Fibroblast of skin of abdomen (primary cell): Measurements from ENCODE around the gene CDSN. TPM values are rescaled to one million over a fixed set of nuclear protein-coding genes. Genes with fewer than 3 reads are reported as not detected.
"Not testable (repeated sequence)": the region's sequence is repeated elsewhere in the genome, so short reads cannot be mapped to it uniquely, and the experiment has no call there.

Source experiments
- DNase-seq: peaks from one replicate; pipeline ENCODE4 v3.0.0-alpha.2; 2013
- polyA plus RNA-seq, 2 experiments: library from polyadenylated mRNA; unstranded; fragments of 120-200 nt; gene quantifications; one replicate each; pipeline ENCODE4 v1.2.1, GENCODE V29; 2013; ENCODE audit not compliant: insufficient read length in 2 of 2

Gene CDSN, protein sequence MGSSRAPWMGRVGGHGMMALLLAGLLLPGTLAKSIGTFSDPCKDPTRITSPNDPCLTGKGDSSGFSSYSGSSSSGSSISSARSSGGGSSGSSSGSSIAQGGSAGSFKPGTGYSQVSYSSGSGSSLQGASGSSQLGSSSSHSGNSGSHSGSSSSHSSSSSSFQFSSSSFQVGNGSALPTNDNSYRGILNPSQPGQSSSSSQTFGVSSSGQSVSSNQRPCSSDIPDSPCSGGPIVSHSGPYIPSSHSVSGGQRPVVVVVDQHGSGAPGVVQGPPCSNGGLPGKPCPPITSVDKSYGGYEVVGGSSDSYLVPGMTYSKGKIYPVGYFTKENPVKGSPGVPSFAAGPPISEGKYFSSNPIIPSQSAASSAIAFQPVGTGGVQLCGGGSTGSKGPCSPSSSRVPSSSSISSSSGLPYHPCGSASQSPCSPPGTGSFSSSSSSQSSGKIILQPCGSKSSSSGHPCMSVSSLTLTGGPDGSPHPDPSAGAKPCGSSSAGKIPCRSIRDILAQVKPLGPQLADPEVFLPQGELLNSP
- polyA plus RNA-seq (2013, experiment 1 of 2; ENCODE audit: insufficient read length) = not detected
- polyA plus RNA-seq (2013, experiment 2 of 2; ENCODE audit: insufficient read length) = not detected

DNA sequence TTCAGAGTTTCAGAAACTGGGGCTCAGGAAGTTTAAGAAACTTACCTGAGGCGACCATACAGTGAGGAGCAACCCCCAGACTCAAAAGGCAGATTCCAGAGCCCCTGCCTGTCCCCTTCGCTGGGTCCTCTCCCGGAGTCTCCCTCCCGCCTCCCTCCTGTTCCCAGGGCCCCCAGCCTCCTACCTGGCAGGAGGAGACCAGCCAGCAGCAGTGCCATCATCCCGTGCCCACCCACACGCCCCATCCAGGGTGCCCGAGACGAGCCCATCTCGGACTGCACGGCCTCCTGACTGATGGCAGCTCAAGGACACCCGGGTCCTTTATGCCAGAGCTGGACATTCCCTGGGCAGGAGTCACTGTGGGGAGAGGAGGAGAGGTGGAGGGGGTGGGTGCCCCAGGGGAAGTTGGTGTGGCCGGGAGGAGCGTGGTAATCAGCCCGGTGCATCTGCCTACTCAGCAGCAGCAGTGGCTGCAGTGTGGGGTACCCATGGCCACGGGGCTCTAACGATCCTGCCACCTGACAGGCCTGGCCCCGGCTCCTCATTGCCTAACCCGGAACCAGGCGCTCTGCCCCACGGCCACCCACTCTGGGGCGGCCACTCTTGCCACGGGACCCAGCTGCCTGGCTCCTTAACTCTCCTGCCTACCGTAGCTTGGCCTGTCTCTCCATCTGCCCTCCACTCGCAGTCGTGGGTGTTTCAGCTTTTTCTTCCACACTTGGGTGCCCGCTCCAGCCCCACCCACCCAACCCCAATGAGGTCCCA lies at the start of gene CDSN:
TSS of gene CDSN (minus strand) at position 296 of the 765 bp plus-strand sequence. CDS start at position 269, 27 bp downstream.
- DNase-seq = no peak

DNA sequence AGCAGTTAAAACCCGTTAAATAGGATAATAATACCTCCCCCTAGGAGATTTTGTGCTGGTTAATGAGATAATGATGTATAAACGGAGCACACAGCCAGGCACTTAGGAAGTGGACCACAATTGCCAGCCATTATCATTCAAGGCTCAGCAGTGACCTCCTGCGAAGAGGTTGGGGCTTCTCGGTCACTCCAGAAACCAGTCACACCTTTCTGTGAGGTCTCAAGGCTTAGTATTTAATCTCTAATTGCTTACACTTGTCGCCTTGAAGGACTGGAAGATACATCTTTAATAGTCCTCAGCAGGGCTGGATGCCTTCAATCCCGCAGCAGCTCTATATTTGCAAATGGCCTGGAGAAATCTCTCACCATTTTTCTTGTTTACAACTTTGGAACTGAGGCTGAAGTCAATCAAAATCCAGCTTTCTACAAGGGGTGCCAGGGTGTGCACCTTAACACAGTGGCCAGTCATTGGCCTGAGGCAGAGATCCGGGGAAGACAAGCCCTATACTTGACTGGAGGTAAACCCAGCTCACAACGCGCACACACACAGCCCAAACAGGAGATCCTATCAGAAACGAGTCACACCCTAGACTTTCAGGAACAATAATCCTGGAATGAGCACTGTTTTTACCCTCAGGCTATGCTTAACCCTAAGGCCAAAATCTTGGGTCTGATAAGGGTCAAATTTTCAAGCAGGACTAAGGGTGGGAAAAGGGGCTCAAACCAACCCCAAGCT lies 49.0 kb upstream of the CDSN start:
- DNase-seq = no peak

DNA sequence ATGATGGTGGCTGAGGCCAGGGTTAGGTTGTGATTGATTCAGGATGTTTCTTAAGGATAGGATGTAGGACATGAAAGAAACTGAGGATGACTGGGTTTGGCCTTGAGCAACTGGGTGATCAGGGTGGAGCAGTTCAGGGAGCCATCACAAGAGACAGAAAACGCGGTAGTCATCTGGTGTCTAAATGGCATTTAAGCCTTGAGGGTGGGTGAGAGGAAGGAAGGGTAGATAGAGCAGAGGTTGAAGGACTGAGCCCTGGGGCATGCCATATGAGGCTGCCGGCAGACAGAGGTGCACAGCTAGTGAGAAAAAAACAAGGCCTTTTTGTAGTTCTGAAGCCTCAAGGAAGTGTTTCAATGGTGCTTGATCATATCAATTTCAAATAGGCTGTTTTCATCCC lies 48.4 kb upstream of the CDSN start:
- no peak for DNase-seq

DNA sequence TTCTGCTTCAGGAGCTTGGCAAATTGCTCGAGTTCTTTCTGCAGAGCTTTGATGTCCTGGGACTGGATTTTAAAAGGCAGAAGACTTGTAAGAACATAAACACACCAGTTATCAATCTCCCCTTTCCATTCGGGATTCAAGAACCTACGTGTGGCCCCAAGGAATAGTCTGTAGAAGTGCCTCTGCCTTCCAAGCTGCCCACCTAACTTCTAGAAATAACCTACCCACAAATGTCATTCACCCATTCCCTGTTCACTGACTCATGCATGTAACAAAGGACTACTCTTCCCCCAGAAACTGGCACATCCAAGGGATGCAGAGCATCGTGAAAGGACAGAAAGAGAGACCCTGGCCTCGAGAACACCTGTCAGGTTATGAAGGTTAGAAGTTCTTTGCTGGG lies 45.7 kb upstream of the CDSN start:
- DNase-seq = no peak

DNA sequence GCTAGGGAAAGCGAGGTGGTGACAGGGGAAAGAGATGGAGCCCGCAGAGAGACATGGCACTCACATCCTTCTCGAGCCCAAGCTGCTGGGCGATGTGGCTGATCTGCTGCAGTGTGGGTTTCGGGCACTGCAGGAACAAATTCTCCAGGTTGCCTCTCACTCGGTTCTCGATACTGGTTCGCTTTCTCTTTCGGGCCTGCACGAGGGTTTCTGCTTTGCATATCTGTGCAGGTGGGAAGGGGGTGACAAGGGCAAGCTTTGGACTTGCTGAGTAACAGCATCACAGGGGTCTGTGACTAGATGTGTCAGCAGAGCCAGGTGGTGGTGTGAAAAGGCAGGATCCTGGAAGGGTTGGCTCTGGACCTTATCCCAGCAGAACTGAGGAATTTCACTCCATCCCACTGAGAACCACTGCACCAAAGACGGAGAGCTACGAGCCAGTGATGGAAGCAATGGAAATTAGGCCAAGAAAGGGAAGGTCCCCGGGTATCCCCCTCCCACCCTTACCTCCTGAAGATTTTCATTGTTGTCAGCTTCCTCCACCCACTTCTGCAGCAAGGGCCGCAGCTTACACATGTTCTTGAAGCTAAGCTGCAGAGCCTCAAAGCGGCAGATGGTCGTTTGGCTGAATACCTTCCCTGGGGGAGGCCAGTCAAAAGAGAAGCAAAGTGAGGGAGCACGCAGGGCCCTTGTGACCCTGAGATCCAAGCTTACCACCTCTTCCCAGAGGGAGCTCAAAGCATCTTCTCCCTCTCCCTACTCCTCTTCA lies 45.0 kb upstream of the CDSN start:
- DNase-seq = not testable (repeated sequence)

DNA sequence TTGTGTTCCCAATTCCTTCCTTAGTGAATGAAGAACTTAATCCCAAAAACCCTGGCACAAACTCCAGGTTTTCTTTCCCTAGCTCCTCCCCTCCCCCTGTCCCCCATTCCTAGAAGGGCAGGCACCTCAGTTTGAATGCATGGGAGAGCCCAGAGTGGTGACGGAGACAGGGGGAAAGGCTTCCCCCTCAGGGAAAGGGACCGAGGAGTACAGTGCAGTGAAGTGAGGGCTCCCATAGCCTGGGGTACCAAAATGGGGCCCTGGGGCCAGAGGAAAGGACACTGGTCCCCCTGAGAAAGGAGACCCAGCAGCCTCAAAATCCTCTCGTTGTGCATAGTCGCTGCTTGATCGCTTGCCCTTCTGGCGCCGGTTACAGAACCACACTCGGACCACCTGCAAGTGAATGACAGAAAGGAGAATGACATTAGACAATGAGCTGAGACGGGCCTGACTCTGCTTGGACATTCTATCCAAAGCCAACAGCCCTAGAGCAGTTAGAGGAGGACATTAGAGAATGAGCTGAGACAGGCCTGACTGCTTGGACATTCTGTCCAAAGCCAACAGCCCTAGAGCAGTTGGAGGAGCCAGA lies 44.3 kb upstream of the CDSN start:
- DNase-seq = not testable (repeated sequence)

DNA sequence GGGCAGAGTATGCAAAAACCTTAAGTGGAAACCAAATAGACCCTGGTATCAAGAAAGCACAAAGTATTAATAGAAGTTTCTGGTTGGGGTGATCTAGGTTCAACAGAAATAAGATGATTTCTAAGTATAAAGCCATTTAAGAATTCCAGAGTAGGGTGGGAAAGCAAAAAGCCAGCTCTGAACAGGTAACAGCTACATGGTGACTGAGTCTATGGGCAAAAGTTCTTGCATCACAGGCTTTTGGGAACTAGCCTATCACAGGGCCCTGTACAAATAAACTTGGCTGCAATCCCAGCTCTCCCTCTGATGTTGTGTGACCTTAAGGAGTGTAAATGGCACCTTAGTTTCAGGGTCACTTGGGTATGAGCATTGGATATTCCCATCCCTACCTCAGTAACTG lies 43.7 kb upstream of the CDSN start:
- DNase-seq = no peak

DNA sequence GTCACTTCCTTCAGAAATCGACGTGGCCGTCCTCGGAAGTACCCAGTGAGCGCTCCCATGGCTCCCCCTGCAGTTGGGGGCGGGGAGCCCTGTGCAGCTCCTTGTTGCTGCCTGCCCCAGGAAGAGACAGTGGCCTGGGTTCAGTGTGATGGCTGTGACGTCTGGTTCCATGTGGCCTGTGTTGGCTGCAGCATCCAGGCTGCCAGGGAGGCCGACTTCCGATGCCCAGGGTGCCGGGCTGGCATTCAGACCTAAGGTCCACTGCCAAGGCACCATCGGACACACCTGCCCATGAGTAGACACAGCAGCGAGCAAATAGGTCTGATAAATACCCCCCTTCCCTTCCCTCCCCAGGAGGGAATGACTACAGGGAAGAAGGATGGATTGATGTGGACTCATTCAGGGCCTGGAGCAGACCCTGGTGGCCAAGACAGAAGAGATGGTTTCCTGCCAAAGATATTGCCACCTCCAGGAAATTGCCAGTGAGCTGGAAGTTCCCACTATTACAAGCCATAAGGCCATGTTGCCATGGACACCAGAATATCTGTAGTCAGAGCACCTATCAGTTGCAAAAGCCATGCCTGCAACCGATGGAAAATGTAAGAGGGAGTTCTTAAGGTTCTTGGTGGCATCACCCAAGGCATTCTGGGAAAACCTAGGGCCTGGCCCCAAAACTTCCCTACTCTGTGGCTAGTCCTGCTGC lies 42.4 kb upstream of the CDSN start:
- DNase-seq = no peak

DNA sequence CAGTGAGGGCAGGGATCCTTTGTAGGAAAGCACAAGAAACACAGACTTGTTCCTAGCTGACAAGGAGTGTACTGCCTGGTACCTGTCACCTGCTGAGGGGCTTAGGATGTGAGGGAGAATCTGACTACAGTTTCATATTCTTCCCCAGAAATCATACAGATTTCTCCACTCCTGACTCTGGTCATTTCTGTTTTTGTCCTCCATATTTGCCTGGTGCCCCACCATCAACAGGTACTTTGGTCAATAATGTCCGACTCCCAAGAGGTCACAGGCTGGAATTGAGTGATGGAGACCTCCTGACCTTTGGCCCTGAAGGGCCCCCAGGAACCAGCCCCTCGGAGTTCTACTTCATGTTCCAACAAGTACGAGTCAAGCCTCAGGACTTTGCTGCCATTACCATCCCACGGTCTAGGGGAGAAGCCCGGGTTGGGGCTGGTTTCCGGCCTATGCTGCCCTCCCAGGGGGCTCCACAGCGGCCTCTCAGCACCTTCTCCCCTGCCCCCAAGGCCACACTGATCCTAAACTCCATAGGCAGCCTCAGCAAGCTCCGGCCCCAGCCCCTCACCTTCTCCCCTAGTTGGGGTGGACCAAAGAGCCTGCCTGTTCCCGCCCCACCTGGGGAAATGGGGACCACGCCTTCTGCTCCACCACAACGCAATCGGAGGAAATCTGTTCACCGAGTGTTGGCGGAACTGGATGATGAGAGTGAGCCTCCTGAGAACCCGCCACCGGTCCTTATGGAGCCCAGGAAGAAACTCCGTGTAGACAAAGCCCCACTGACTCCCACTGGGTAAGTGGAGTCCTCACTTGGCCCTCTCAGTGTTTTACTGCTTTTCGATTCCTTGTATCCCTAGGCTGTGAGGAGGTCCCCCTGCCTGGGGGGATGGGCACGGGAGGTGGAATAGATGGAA lies 41.2 kb upstream of the CDSN start:
- no peak for DNase-seq

DNA sequence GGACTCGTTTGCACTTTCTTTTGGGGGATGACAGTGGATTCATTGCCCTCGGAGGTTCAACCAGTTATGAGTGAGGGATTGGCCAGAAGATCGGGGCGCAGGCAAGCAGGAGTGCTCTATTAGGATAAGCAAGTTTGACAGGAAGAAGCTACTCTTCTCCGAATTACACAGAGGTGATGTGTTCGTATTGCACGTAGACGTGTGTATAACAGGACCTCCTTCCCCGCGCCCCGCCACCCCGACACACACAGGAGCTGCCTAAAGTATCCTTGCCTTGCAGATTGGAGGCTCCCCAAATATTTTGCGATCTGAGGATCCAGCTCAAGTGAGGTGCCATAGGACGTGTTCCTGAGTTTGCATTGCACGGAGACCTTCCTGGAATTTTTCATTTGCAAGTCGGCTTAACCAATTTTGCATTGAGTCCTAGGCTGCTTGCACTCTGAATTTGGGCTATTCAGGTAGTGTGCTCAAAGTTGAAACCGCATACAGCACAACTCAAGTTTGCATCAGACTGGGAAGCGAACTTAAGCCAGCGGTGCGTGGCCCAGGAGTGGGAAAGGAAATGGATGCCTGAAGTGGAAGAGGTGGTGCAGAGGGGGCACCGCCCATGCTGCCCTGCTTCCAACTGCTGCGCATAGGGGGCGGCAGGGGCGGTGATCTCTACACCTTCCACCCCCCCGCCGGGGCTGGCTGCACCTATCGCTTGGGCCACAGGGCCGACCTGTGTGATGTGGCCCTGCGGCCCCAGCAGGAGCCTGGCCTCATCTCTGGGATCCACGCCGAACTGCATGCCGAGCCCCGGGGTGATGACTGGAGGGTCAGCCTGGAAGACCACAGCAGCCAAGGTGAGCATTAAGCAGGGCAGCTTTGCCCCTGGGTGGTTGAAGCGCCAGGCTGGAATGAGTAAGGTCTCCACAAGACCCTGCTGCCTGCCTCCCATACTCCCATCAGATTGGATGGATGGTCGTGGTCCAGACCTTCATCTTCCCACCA lies 38.9 kb upstream of the CDSN start:
- no peak for DNase-seq

DNA sequence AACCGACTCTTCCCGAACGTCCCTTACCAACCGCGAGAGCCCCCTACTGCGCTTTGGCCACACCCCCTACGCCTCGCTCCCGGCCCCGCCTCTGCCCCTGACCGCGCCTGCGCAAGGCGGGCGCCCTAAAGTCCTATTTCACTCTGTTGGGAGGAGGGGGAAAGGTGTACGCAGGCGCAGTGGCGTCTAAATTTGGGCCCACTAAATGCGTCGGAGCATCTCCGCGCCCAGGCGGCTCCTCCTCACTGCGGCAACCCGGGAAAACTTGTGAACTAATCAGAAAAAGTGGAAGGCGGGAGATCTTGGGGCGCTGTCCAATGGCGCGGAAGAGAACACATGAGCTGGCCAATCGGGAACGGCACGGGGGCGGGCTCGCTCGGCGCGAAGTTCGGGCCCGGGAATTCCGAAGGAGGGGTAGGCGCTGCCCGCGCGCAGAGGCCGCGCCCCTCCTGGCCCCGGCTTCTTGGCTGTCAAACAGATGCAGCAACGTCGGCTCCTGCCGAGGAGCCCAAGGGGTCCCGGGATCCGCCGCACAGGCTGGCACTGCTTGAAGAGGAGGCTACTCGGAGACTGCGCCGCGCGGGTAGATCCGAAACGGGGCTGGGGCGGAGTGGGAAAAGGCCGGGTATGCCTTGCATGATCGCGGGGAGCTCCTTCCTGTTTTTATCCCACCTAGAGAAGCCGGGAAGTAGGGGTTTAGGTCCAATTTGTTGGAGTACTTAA lies 38.1 kb upstream of the CDSN start, which contains the start of gene TCF19:
TSS of gene TCF19 (plus strand) at position 450 of the 723 bp plus-strand sequence. CDS start 881 bp downstream, outside the sequence.
- peak; percentile 99 for DNase-seq

DNA sequence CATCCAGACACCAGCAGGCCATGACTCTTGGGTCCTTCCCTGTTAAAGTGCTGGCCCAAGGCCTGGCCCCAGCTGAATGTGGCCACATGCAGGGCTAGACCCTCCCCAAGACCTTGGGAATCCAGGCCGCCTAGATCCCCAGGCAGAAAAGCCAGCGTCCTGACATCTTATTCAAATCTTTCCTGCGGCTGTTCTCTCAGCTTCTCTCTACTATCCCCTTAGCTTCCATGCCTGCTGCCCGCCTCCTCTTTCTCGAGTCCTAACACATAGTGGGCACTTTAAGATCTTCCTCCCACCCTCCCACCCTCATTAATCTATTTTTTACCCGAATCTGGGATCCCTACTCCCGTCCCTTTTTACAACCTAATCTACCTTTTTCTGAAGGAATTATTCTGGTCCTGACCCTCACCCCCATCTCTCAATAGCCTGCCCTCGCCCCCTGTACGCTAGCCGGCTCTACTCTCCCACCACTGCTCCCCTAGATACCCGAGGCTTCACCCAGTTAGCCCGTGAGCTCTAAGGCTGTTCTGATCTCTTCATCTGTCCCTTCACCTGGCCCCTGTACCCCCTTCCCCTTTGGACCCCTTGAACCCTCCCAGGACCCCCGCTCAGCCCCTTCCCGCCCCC lies 37.4 kb upstream of the CDSN start, which contains the start of gene CCHCR1:
TSS of gene CCHCR1 (minus strand) at position 290 of the 627 bp plus-strand sequence. CDS start at position 88, 202 bp downstream.
- no peak for DNase-seq

DNA sequence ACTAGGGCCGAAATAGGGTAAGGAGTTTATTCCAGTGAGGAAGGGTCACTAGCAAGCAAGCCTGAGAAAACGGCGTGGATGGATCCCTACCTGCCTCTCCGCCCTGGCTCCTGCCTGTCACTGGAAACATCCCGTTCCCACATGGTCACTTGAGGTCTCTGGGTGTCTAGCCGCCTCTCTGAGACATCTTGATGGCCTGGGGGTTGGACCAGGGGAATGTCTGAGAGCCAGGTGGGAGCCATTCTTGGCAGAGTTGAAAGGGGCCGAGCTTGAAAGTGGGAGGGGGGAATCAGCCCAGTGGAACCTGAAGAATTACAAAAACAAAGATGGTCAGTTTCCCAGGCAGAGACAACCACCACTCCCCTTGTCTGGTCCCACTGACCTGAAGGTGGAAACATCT lies 36.4 kb upstream of the CDSN start:
- no peak for DNase-seq

DNA sequence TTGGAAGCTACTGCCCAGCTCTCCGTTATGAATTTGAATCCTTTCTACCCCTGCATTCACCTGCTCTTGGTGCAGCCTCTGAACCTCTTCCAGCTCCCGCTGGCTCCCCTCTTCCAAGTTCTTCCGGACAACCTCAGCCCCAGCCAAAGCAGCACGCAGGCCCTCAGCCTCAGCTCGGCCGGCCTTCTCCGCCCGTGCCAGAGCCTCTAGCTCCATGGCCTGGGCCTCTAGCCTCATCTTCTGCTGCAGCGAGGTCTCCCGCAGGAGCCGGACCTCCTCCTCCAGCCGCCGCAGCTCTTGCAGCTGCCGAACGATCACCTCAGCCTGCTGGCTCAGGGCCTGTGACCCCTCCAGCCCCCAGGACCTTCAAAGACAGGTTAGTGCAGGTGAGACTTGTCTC lies 34.2 kb upstream of the CDSN start:
- DNase-seq = no peak

DNA sequence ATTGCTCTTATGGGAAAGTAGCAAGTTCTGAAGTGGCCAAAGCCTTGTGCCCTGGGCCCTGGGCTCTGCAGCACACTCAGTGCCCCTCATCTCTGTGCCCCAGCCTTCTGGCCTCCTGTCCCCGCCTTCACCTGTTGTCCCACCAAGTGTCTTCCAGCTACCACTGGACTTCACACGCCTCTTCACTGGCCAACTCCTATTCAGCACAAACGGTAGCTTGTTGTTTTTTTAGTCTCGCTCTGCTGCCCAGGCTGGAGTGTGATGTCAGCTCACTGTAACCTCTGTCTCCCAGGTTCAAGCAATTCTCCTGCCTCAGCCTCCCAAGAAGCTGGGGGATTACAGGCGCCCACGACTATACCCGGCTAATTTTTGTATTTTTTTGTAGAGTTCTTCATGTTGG lies 32.5 kb upstream of the CDSN start:
- DNase-seq = no peak

DNA sequence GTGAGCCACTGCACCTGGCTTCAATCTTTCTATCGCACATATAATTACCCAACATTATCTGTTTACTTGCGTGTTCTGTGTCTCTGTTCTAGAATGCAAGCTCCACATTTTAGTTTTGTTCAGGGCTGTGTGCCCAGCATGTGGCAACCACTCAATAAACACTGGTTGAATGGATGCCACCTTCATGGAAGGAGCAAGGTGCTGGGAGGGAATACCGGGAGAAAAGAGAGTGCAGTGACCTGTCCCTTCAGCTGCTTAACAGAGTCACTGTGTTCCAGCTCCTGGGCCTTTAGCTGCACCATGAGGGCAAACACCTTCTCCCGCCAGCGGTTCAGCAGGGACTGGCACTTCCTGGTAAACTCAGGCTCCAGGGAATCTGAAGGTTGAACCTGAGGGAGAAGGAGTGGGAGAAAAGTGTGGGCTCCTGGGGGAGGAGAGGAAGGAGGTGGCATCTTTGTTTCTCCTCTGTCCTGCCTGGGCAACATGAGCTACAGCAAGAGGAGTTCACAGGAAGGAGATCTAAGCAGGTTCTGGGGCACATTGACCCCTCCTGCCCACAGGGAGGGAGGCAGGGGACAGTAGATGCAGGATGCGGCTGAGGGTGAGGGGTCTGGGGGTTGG lies 29.7 kb upstream of the CDSN start:
- DNase-seq = no peak
